ENCODE results near the gene TCL1B. TPM values are rescaled to one million over a fixed set of nuclear protein-coding genes. Genes with fewer than 3 reads are reported as not detected.

Gene TCL1B
- total and polyA plus RNA-seq, 2 experiments from 2014 or later: 5.5 to 6.0 TPM

GRCh38 chr14:95651028-95651427 lies 35.2 kb upstream of the TCL1B start:
- Histone ChIP-seq H3K36me3 (ENCODE audit: insufficient read depth) (no peaks in the 10 kb centered on the region), H3K9me2 (ENCODE audit: insufficient read depth) (0 out of 2 replicates have a peak, but pooled peaks cover 9% of the 10 kb centered on the region), H2AFZ (peak overlapping the region; percentile 45), H3K79me2 (replicated peaks; ENCODE audit: insufficient read depth) (no peaks in the 10 kb centered on the region), H3K27ac (ENCODE audit: low read depth) (no peak overlapping the region), H3F3A (replicated peaks; ENCODE audit: low read depth) (no peaks in the 10 kb centered on the region), H3K27me3 (ENCODE audit: insufficient read depth) (no peaks in the 10 kb centered on the region), H4K20me1 (replicated peaks; ENCODE audit: insufficient read depth) (no peaks in the 10 kb centered on the region), H3K4me2 (no peak overlapping the region), H3K4me3 (no peak overlapping the region), H3K4me1 (ENCODE audit: insufficient read depth) (peaks cover 18% of the 10 kb centered on the region)
- ATAC-seq (no peak), DNase-seq (ENCODE audit: low spot score) (no peak)
- Mint-ChIP-seq H3K4me1 (peaks cover 25% of the 10 kb centered on the region), H3K27me3 (ENCODE audit: insufficient read depth, low read depth, poor library complexity) (peaks cover 5% of the 10 kb centered on the region), H3K4me3 (no peak overlapping the region), H3K36me3 (ENCODE audit: low read depth) (no peaks in the 10 kb centered on the region), H3K9me3 (no peaks in the 10 kb centered on the region; the same call in 2 of the 3 replicates), H3K27ac (no peak overlapping the region)
- TF ChIP-seq NANOG (IDR thresholded peaks at IDR 0.05; ENCODE audit: borderline replicate concordance): no peak
- TF ChIP-seq REST (IDR thresholded peaks at IDR 0.05; ENCODE audit: unreplicated experiment): no peak
- no peak for TF ChIP-seq ZNF462 (CRISPR knock-in tag; IDR thresholded peaks at IDR 0.05)
- TF ChIP-seq EZH2phosphoT487 (IDR thresholded peaks at IDR 0.05; ENCODE audit: unreplicated experiment): no peak
- no peak for TF ChIP-seq POLR2AphosphoS5 (IDR thresholded peaks at IDR 0.05; ENCODE audit: low read depth)
- no peak for TF ChIP-seq CTCF (conservative IDR thresholded peaks at IDR 0.05; ENCODE audit: low read depth in 2 of 2)
- no peak for TF ChIP-seq STAT1 (IDR thresholded peaks at IDR 0.05; ENCODE audit: unreplicated experiment)
- TF ChIP-seq JUNB (IDR thresholded peaks at IDR 0.05; ENCODE audit: unreplicated experiment): no peak
